DND-41 (cell line): ENCODE results near the gene SLX1A.
"Not testable (repeated sequence)": the region's sequence is repeated elsewhere in the genome, so short reads cannot be mapped to it uniquely, and the experiment has no call there.

Experiments
- ATAC-seq: fragments of 200-7000 bp; cut with Tn5 transposase; 3 replicates; pipeline ENCODE4 v1.9.1; 2021; ENCODE audit warnings: low read depth; ENCODE audit not compliant: insufficient read depth
- DNase-seq: peaks from one replicate; pipeline ENCODE4 v3.0.0-alpha.2; 2020
- H2AFZ ChIP-seq: 2 replicates; pipeline ENCODE4 v1.6.0; 2012; ENCODE audit warnings: low read depth, low read length
- H3K27ac ChIP-seq: 2 replicates; pipeline ENCODE4 v1.5.1; 2012; ENCODE audit warnings: low read length, inconsistent platforms
- H3K27me3 ChIP-seq: fragments of 200-600 bp; sonication (generic); 2 replicates; pipeline ENCODE4 v1.6.0; 2012; ENCODE audit warnings: low read length, mild to moderate bottlenecking, inconsistent platforms; ENCODE audit not compliant: insufficient read depth, poor library complexity
- H3K36me3 ChIP-seq: 2 replicates; pipeline ENCODE4 v1.5.1; 2012; ENCODE audit warnings: low read length, inconsistent platforms; ENCODE audit not compliant: insufficient read depth
- H3K4me1 ChIP-seq: 2 replicates; pipeline ENCODE4 v1.5.1; 2012; ENCODE audit warnings: mild to moderate bottlenecking, low read length; ENCODE audit not compliant: insufficient read depth
- H3K4me2 ChIP-seq: 2 replicates; pipeline ENCODE4 v1.6.0; 2012; ENCODE audit warnings: mild to moderate bottlenecking, moderate library complexity, low read length, inconsistent platforms; ENCODE audit not compliant: insufficient read depth
- H3K4me3 ChIP-seq, 2 experiments: fragments of 200-600 bp in 1 of 2; shearing (Covaris generic) in 1 of 2; 2 replicates each; pipeline ENCODE4 v1.5.1; 2012 to 2016; ENCODE audit warnings: inconsistent platforms in 2 of 2, low read length in 2 of 2, mild to moderate bottlenecking in 2 of 2, low read depth in 1 of 2, moderate library complexity in 1 of 2
- H3K79me2 ChIP-seq: 2 replicates; pipeline ENCODE4 v1.6.0; 2012; ENCODE audit warnings: low read length, inconsistent platforms; ENCODE audit not compliant: insufficient read depth
- H3K9ac ChIP-seq: 2 replicates; pipeline ENCODE4 v1.6.0; 2012; ENCODE audit warnings: low read depth, mild to moderate bottlenecking, inconsistent platforms, low read length, moderate library complexity
- H3K9me3 ChIP-seq: 2 replicates; pipeline ENCODE4 v1.5.1; 2012; ENCODE audit warnings: low read length, moderate library complexity, mild to moderate bottlenecking, inconsistent platforms; ENCODE audit not compliant: insufficient read depth, severe bottlenecking
- H4K20me1 ChIP-seq: 2 replicates; pipeline ENCODE4 v1.6.0; 2012; ENCODE audit warnings: low read length; ENCODE audit not compliant: insufficient read depth

SLX1A gene

DNA sequence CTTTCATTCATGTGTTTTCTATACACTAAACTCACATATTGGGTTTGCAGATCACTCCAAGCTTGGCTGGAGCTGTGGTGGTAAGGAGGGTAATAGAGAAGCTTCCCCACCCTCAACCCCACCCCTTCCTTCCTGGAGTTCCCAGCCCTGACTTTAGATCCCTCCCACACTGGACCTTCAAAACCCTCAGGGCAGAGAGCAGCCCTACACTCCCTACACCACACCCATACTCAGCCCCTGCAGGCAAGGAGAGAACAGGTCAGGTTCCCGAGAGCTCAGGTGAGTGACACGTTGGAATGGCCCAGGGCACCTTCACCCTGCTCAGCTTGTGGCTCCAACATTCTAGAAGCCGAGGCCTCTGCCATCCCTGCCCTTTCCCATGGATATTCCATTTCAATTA is 5.4 kb downstream of the SLX1A start, which contains the start of gene SULT1A3:
Gene SULT1A3 (plus strand): TSS at position 207 of the 400 bp plus-strand sequence. CDS start 1,474 bp downstream, outside the sequence.
- H3K36me3 ChIP-seq, H3K4me1 ChIP-seq, H3K27me3 ChIP-seq, H3K9ac ChIP-seq, H3K9me3 ChIP-seq, ATAC-seq, H3K4me2 ChIP-seq, H2AFZ ChIP-seq, DNase-seq, H4K20me1 ChIP-seq, H3K4me3 ChIP-seq, H3K79me2 ChIP-seq, H3K27ac ChIP-seq: not testable (repeated sequence)

DNA sequence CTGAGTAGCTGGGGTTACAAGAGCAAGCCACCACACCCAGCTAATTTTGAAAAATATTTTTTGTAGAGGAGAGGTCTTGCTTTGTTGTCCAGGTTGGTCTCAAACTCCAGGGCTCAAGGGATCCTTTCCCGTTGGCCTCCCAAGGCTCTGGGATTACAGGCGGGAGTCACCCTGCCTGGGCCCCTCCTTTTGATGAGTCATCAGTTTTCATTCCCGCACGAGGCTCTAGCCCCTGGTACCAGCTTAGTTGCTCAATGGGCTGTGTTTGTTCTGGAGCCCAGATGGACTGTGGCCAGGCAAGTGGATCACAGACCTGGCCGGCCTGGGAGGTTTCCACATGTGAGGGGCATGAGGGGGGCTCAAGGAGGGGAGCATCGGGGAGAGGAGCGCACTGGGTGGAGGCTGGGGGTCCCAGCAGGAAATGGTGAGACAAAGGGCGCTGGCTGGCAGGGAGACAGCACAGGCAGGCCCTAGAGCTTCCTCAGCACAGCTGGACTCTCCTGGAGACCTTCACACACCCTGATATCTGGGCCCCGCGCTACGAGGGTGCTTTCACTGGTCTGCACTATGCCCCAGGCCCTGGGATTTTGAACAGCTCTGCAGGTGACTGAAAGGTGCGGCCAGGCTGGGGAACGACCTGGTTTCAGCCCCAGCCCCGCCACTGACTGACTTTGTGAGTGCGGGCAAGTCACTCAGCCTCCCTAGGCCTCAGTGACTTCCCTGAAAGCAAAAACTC is 6.1 kb downstream of the SLX1A start:
- not testable (repeated sequence) for H3K36me3 ChIP-seq, H2AFZ ChIP-seq, DNase-seq, H3K4me3 ChIP-seq, H4K20me1 ChIP-seq, H3K9ac ChIP-seq, ATAC-seq, H3K79me2 ChIP-seq, H3K4me1 ChIP-seq, H3K4me2 ChIP-seq, H3K9me3 ChIP-seq, H3K27ac ChIP-seq, H3K27me3 ChIP-seq

DNA sequence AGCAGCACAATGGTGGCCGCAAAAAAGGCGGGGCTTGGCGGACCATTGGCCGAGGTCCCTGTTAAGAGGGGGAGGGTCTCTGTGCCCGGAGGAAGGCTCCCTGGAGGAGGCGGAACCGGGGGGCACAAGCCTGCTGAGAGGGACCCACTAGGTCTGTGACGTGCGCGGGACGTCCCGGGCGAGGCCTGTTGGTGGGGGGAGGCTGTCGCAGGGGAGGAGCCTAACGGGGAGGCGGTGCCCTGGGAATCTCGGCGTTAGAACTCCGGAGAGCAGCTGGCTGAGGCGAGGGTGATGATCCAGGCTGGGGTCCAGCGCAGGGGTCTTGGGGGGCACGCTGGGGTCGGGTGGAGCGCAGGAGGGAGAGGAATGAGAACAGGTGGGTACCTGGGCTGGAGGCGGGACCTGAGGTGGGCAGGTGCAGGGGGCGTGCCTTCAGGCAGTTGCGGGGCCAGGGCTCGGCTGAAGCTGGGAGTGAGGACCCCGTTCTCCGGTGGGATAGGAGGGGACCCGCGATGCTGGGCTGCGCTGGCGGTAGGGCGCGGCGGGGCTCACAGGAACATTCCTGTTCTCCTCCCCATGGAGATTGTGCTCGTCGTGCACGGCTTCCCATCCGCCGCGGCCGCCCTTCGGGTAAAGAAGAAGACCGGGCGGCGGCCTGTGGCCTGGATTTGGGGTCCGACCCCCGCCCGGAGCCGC is 12.0 kb downstream of the SLX1A start:
- not testable (repeated sequence) for H3K27me3 ChIP-seq, H3K9ac ChIP-seq, H3K27ac ChIP-seq, ATAC-seq, H3K36me3 ChIP-seq, H3K4me3 ChIP-seq, H4K20me1 ChIP-seq, H2AFZ ChIP-seq, DNase-seq, H3K4me2 ChIP-seq, H3K79me2 ChIP-seq, H3K9me3 ChIP-seq, H3K4me1 ChIP-seq

DNA sequence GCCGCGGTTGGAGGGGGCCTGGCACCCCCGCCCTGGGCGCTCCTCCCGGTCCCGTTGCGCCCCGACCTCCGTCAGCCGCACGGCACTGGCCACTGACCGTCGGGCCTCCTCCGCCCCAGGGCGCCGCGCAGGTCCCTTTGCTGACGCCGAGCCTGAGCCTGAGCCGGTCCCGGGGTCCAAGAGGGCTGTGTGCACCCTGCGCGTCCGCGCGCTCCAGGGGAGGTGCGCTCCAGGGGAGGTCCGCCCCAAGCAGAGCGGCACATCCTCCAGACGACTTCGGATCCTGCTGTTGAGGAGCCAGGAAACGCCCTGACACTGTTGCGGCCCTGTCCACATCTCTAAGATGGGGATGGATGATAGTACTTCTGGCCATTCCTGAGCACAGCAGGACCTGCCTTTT is 12.6 kb downstream of the SLX1A start:
- not testable (repeated sequence) for DNase-seq, H3K4me1 ChIP-seq, H3K36me3 ChIP-seq, H3K27me3 ChIP-seq, H3K4me3 ChIP-seq, H4K20me1 ChIP-seq, H3K9me3 ChIP-seq, H3K27ac ChIP-seq, H3K9ac ChIP-seq, H3K4me2 ChIP-seq, H3K79me2 ChIP-seq, H2AFZ ChIP-seq, ATAC-seq

DNA sequence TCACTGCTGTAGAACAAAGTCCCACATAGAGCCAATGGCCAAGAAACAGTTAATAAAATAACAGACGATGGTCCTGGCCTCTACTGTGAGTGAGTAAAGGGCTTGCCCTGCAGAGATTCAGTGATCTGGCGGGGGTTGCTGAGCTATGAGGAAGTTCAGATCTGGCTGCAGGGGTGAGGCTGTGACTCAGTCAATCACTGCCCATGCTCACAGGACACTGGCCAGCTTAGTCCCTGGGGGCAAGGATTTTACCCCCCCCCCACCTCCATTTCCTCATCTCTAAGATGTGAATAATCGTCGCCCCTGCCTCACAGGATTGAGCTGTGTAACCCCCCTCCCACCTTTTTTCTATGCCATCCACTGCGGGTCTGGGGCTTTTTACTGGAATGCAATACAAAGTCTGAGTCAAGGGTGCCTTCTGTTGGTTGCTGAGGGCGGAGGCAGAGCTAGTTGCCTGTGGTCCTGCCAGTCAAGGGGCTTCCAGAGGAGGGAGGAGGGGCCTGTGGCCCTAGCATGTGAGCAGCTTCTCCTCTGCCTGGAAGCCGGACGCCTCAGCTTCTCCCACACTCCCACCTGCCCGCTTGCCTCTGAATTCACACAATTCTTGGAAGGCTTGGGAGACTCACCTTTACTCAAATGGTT is 13.5 kb downstream of the SLX1A start:
- H3K4me3 ChIP-seq, H4K20me1 ChIP-seq, H3K27me3 ChIP-seq, H2AFZ ChIP-seq, DNase-seq, H3K4me1 ChIP-seq, H3K27ac ChIP-seq, H3K9me3 ChIP-seq, H3K4me2 ChIP-seq, H3K9ac ChIP-seq, H3K36me3 ChIP-seq, H3K79me2 ChIP-seq: not testable (repeated sequence)
- peak; percentile 22; the same call in 1 of the 3 replicates for ATAC-seq

DNA sequence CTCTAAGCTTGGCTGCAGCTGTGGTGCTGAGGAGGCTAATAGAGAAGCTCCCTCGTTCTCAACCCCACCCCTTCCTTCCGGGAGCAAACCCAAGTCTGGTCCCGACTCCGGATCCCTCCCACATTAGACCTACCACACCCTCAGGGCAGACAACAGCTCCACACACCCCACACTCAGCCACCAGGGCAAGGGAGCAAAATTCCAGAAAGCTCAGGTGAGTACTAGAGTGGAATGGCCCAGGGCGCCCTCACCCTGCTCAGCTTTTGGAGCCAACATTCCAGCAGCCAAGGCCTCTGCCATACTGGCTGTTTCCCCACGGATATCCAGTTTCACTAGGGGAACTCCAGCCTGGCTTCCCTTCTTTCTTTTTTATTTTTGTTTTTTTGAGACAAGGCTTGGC is 15.4 kb downstream of the SLX1A start:
- H3K27ac ChIP-seq, DNase-seq, H4K20me1 ChIP-seq, H3K9me3 ChIP-seq, H3K4me2 ChIP-seq, H3K9ac ChIP-seq, H3K27me3 ChIP-seq, H3K36me3 ChIP-seq, H3K79me2 ChIP-seq, H3K4me1 ChIP-seq, H2AFZ ChIP-seq, H3K4me3 ChIP-seq: not testable (repeated sequence)
- ATAC-seq, result peak; percentile 72

DNA sequence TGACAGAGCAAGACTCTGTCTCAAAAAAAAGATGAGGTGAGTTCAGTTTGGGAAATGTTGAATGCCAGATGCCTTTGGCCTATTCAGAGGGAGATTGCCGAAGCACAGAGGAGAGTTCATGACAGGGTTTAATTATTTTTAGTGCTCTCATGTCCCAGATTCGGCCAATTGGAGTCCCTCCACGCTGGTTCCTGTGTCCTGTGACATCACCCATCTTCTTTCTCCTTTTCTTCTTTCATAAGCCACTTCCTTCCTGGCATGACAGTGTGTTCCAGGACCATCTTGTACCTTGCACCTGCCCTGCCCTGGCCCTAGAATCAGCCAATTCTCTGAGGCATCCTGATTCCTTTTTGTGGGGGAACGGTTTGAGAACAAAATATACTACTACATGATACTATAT is 17.7 kb downstream of the SLX1A start:
- not testable (repeated sequence) for DNase-seq, H3K4me1 ChIP-seq, H3K27me3 ChIP-seq, H3K9ac ChIP-seq, H3K27ac ChIP-seq, H3K9me3 ChIP-seq, H3K36me3 ChIP-seq, H4K20me1 ChIP-seq, H3K4me2 ChIP-seq, H3K4me3 ChIP-seq, H3K79me2 ChIP-seq, H2AFZ ChIP-seq
- peak; percentile 54 for ATAC-seq

DNA sequence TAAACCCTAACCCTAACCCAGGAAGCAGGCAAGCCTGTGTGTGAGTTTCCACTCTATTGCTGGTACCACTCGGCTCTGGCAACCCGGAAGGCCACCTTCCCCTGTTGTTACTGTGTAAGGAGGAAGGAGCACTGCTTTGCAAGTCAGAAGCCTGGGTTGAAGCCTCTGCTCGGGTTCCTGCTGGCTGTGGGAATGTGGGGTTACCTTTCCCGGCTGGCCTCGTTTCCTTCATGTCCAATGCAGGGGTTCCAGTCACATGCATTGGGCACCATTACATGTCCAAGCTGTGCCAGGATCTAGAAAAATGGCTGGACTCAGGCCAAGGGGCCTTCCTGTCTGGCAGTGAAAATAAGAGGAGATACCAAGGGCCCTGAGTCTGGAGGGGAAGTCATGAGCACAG is 23.4 kb downstream of the SLX1A start:
- not testable (repeated sequence) for H4K20me1 ChIP-seq, H3K9me3 ChIP-seq, H3K9ac ChIP-seq, H3K4me2 ChIP-seq, H3K36me3 ChIP-seq, H3K27ac ChIP-seq, H2AFZ ChIP-seq, DNase-seq, ATAC-seq, H3K4me1 ChIP-seq, H3K4me3 ChIP-seq, H3K79me2 ChIP-seq, H3K27me3 ChIP-seq
